Non-pigmented ciliary epithelial cell (primary cell): Measurements from ENCODE around the gene IDI1.
"Not testable (repeated sequence)": the region's sequence is repeated elsewhere in the genome, so short reads cannot be mapped to it uniquely, and the experiment has no call there.

ENCODE experiments used
- DNase-seq: peaks from one replicate; pipeline ENCODE4 v3.0.0-alpha.2; 2010; ENCODE audit warnings: low read depth

Gene IDI1

GRCh38 chr10:1063232-1063865, 14.4 kb upstream of the IDI1 start:
- no peak for DNase-seq

DNA sequence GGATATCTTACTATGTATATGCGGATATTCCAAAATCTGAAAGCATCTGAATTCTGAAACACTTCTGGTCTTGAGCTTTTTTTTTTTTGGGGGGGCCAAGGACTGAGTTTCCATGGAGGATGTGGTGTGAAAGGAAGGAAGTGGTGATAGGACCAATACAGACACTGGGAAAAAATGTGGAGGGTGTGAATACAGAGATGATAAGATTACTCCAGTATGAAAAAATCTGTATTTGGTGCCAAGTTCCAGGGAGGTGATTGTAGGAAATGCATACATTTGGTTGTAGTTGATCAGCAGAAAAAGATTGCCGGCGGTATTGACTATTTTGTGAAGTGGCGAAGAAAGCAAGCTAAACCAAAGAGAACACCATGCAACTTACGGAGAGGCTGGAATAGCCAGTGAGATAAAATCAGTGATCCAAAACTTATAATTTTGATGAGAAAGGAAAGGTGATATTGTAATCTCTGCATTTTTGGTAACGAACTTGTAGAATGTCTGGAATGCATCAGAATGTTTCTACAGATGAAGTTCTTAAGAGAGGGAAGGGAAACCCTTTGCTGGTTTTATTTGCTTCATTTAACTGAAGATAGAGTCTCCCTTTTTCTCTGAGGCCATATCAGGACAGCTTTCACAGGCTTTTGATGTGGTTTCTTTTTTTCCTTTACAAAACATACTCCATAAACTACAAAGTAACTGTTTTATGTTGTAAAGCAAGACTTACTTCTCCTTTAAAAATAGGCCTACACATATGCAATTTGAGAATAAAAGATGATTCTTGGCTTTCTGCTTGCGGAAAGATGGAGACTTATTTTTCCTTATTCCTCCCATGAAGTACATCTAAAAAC, 13.2 kb upstream of the IDI1 start:
- DNase-seq: peak; percentile 73

GRCh38 chr10:1059902-1060301, 11.0 kb upstream of the IDI1 start:
- no peak for DNase-seq

GRCh38 chr10:1058017-1058416, 9.1 kb upstream of the IDI1 start:
- no peak for DNase-seq

DNA sequence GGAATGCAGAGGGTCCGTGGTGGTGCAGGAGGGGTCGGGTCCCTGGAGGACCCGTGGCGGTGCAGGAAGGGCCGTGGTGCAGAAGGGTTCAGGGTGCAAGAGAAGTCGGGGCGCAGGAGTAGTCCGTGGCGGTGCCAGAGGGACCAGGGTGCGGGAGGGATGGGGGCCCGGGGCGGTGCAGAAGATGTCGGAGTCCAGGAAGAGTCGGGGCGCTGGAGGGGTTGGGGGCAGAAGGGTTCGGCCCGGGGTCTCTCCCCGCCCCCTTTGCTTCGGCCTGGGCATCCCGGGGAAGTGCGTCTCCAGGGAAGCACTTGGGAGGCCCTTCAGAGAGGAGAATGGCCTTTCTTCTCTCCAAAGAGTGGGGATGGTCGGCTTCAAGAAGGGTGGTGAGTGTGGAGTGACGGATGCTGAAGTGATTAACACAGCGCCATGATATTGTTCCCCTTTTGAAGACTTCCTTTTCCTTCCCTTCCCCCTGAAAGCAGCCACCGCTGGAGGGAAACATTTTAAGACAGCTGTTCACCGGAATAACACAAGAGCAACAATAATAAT, 8.3 kb upstream of the IDI1 start:
- no peak for DNase-seq

DNA sequence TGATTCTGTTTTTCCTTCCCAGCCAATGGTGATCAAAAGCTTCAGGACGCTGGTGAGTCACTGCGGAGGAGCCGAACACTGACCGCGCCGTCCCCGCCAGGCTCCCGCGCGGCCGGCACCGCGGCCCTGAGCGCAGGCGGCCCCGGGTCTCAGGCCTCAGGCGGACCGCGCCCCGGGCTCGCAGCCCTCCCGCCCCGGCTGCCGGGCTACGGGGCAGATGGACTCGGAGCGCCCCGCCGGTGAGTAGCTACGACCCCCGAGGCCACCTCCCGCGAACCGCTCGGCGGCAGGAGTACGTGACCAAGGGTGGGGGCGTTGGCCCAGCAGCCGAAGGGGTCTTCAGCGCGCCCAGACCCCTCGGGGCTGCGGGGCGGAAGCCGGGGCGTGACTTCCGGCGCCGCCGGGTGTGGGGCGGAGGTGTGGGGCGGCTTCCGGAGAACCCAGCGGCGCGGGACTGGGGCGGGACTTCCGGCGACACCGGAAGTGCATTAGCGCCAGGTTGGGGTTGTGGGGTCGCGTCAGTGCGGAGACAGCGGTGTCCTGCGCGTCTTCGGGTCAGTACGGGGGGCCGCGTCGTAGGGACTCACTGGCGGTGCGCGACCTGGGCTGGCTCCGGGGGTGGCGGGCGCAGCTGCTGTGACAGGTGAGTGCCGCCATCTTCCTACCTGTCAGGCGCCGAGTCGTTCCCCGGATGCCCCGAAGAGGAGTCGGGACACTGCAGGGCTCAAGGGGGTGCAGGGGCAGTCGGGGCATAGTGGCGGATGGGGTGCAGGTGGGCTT, 7.6 kb upstream of the IDI1 start, which contains the start of gene WDR37:
TSS of gene WDR37 (plus strand) at position 60 of the 780 bp plus-strand sequence. CDS start 15,771 bp downstream, outside the sequence.
- DNase-seq: peak; percentile 71

GRCh38 chr10:1054684-1055083, 5.8 kb upstream of the IDI1 start:
- no peak for DNase-seq

- no peak for DNase-seq
These were observed 1.6 kb upstream of the IDI1 start for GRCh38 chr10:1050554-1050953.

DNA sequence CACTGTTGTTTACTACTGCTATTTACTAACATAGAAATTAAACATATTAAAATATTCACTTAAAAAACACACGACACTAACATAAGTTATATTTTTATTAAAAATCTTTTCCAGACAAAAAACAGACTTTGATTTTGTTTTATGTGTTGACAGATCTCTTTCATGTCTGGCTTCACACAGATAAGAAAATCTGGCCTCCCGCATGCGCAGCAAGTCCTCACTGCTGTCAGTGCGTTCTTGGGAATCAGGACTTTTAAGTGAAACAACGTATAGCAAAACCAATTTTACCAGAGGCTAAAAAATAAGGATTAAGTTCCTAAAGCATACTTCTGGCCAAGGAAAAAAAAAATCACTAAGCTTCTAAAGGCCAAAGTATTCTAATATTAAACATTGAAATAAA, 1.2 kb upstream of the IDI1 start:
- DNase-seq: no peak

- DNase-seq: no peak
These were observed 573 bp upstream of the IDI1 start for GRCh38 chr10:1049425-1049958.

GRCh38 chr10:1048349-1048731, 579 bp downstream of the IDI1 start:
- DNase-seq: no peak

DNA sequence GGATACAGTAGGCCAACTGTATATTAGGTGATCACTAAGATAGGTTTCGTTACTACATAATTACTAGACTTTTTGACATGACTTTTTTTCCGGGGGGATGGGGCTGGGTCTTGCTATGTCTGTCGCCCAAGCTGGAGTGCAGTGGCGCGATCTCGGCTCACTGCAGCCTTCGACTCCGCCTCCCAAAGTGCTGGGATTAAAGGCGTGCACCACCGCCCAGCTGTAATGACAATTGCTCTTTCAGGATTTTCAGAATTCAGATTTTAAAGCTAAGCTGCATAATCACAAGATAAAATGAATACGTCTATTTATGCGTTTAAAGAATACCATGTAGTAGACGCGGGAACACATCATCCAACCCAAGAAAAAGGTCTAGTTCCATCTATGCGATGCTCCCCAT, 982 bp downstream of the IDI1 start:
- DNase-seq: no peak

DNA sequence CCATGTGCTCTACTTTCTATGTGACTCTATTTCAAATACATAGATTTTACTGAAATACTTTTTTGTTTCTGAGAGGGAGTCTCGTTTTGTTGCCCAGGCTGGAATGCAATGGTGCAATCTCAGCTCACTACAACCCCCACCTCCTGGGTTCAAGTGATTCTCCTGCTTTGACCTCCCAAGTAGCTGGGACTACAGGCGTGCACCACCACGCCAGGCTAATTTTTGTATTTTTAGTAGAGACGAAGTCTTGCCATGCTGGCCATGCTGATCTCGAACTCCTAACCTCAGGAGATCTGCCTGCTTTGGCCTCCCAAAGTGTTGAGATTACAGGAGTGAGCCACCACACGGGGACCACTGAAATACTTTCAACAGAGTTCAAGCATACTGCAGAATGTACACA, 3.5 kb downstream of the IDI1 start:
- no peak for DNase-seq

DNA sequence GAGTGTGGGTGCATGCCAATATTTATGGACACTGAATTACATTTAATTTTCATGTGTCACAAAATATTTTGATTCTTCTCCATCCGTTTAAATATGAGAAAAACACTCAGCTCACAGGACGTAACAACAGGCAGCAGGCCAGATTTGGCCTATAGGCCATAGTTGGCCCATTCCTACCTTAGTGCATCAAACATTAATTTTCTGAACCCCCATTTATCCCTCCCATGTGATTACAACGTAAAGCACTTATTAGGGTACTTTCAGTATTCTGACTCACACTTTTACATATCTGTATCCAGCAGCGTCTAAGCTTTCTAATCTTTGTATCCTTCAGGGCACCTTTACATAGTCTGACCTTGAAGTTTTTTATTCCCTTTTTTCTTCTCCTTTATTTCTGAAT, 4.0 kb downstream of the IDI1 start:
- no peak for DNase-seq

- DNase-seq: no peak
These were observed 4.8 kb downstream of the IDI1 start for GRCh38 chr10:1044146-1044545.

- DNase-seq: no peak
These were observed 5.4 kb downstream of the IDI1 start for GRCh38 chr10:1043532-1043995.

DNA sequence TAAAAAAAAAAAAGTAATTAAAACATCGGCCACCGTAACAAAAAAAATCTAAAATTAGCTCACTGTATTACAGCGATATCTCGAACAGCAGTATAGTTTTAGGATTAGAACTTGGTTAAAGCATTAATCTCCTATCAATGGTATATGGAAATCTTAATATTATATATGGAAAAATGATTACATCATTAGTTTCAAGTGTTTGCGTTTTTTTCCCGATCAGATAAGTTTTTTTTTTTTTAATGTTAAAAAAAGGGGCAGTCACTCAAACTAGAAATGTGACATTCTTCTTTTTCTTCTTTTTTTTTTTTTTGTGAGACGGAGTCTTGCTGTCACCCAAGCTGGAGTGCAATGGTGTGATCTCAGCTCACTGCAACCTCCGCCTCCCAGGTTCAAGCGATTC, 7.4 kb downstream of the IDI1 start:
- no peak for DNase-seq

- DNase-seq: no peak
These were observed 8.8 kb downstream of the IDI1 start for GRCh38 chr10:1040133-1040532.

- not testable (repeated sequence) for DNase-seq
These were observed 10.2 kb downstream of the IDI1 start for GRCh38 chr10:1038769-1039168.

DNA sequence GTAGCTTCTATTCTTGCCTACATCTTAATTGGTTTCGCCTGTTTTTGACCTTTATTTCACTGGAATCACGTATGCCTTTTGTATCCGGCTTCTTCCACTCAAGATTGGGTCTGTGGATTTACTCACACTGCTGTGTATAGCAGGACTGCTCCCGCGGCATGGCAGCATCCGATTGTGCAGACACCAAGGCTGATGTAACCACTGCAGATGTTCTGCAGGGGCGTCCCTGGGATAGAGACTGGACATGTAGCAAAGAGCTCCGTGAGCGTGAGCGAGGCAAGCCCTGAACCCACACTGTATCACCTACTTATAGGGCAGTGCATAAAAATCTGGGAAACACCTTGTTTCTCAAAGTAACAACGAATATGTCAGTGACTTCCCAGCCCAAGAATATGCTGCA, 11.8 kb downstream of the IDI1 start:
- DNase-seq: no peak

DNA sequence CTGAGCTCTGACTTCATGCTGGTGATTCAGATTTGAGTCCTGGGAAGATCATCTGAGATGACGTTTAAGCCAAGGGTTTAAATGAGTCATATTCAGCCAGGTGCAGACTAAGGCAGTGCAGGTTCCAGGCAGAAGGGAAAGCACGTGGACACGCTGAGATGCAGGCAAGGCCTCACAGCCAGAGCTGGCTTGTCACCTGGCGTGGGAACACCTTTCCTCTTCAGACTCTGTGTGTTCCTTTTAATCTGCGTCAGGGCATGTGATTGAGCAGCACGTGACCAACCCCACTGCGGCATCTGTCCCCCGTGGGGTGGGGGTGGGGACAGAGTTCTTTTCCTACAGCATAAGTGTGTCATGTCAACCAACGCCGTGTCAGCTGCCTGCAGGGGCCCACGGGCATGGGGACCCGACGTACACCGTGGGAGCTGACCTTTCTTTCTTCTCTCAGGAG, 12.6 kb downstream of the IDI1 start:
- DNase-seq: peak; percentile 74

- DNase-seq: no peak
These were observed 13.7 kb downstream of the IDI1 start for GRCh38 chr10:1035201-1035600.
